A673 (cell line): Measurements from ENCODE around the gene SHC4. TPM values are rescaled to one million over a fixed set of nuclear protein-coding genes. Genes with fewer than 3 reads are reported as not detected.

Experiments
- BruUV-seq: library from RNA; stranded (reverse); fragments of 400-500 nt; replicated peaks from 2 replicates; lab custom pipeline; 2021; lab: Mats Ljungman, UMichigan
- CTCF ChIA-PET: fragments of 300-600 bp; sonication (Branson Sonifier 250); formaldehyde crosslinking; loops from one replicate; lab custom pipeline; 2022; ENCODE audit warnings: antibody characterized with exemption; lab: Charles Lee
- POLR2A ChIA-PET: fragments of 300-600 bp; sonication (Branson Sonifier 250); formaldehyde crosslinking; loops from one replicate; lab custom pipeline; 2022; ENCODE audit warnings: antibody characterized with exemption; ENCODE audit not compliant: low non-redundant PET; lab: Charles Lee
- DNase-seq: peaks from one replicate; pipeline ENCODE4 v3.0.0-alpha.2; 2015; ENCODE audit warnings: low spot score
- H3K27ac ChIP-seq: fragments of 200-600 bp; sonication (generic); 2 replicates; pipeline ENCODE4 v1.5.1; 2016; ENCODE audit warnings: mixed run types, low read depth, mild to moderate bottlenecking, mixed read lengths, antibody characterized with exemption, low read length; ENCODE audit not compliant: poor library complexity, severe bottlenecking
- H3K27me3 ChIP-seq: fragments of 200-600 bp; sonication (generic); replicated peaks from 2 replicates; pipeline ENCODE4 v1.6.1; 2017; ENCODE audit warnings: mixed run types, low read depth, mild to moderate bottlenecking, mixed read lengths, antibody characterized with exemption, low read length; ENCODE audit not compliant: insufficient read depth, poor library complexity
- H3K36me3 ChIP-seq: fragments of 200-600 bp; sonication (generic); 2 replicates; pipeline ENCODE4 v1.6.1; 2016; ENCODE audit warnings: mixed run types, mild to moderate bottlenecking, mixed read lengths, antibody characterized with exemption, low read length; ENCODE audit not compliant: insufficient read depth, poor library complexity, severe bottlenecking
- H3K4me1 ChIP-seq: fragments of 200-600 bp; sonication (generic); 2 replicates; pipeline ENCODE4 v1.6.1; 2017; ENCODE audit warnings: mixed run types, mild to moderate bottlenecking, mixed read lengths, antibody characterized with exemption, low read length; ENCODE audit not compliant: insufficient read depth, poor library complexity, severe bottlenecking
- H3K4me3 ChIP-seq: fragments of 200-600 bp; sonication (generic); 2 replicates; pipeline ENCODE4 v1.5.1; 2016; ENCODE audit warnings: low read depth, mixed run types, mild to moderate bottlenecking, mixed read lengths, low read length; ENCODE audit not compliant: poor library complexity, severe bottlenecking
- H3K9me3 ChIP-seq: fragments of 200-600 bp; sonication (generic); 2 replicates; pipeline ENCODE4 v1.6.1; 2016; ENCODE audit warnings: mixed run types, low read depth, mild to moderate bottlenecking, mixed read lengths, antibody characterized with exemption, low read length; ENCODE audit not compliant: poor library complexity, severe bottlenecking
- CTCF ChIP-seq: fragments of 300-800, 200-600 bp; sonication (generic); conservative IDR thresholded peaks from 2 replicates; pipeline ENCODE4 v1.5.1; 2017; ENCODE audit warnings: low read depth, mild to moderate bottlenecking, antibody characterized with exemption, low read length, moderate library complexity, mixed read lengths
- EZH2 ChIP-seq: fragments of 200-600 bp; sonication (generic); IDR thresholded peaks from 2 replicates; pipeline ENCODE4 v1.6.1; 2017; ENCODE audit warnings: borderline replicate concordance, low read depth, mild to moderate bottlenecking, mixed read lengths, antibody characterized with exemption, low read length; ENCODE audit not compliant: poor library complexity, severe bottlenecking
- intact Hi-C: fragments of 100-400 bp; cut with micrococcal nuclease; formaldehyde crosslinking; loops from one replicate; pipeline ENCODE4 v1.10.0; 2022; ENCODE audit not compliant: unreplicated experiment
- total RNA-seq: library from RNA; stranded (reverse); gene quantifications from 2 replicates; pipeline ENCODE4 v1.2.3, GENCODE V29; 2021

The SHC4 gene
- total RNA-seq, 1 experiment from 2014 or later: 0.73 TPM

GRCh38 chr15:48875241-48875960, 88.3 kb downstream of the SHC4 start:
- Histone ChIP-seq H3K27ac (no peak overlapping the region), H3K27me3 (no peaks in the 10 kb centered on the region), H3K9me3 (no peaks in the 10 kb centered on the region), H3K4me1 (peaks cover 9% of the 10 kb centered on the region), H3K36me3 (peaks cover 5% of the 10 kb centered on the region), H3K4me3 (no peak overlapping the region)
- DNase-seq: no peak
- intact Hi-C loops: no loop called here
- POLR2A ChIA-PET: interaction anchor here (0.5 kb wide), 1 partner anchor 183 kb away, joined by 4 read pairs; no protein-coding TSS in a partner anchor
- CTCF ChIA-PET: no interaction called here
- no TSS peak for BruUV-seq
- TF ChIP-seq EZH2 (no peak), CTCF (no peak)

DNA sequence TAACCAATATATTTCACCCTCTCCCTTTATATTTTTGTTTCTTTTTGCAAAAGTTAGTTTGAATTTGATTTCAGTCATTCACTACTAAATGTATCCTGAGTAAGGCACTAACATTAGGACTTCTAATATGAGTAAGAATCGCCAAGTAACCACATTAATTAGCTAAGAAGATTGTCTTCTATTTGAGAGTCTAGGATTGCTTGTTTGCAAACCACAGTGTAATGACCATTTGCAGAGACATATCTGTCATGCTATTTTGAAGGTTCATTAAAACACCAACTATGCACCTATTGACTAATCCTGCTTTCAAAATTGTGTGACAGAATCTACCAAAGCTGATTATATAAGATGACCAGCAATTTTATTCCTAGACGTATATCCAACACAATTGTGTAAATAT, 91.1 kb downstream of the SHC4 start:
- CTCF ChIA-PET: no interaction called here
- Histone ChIP-seq H3K4me3 (no peak overlapping the region), H3K4me1 (peaks cover 20% of the 10 kb centered on the region), H3K27ac (no peak overlapping the region), H3K27me3 (no peaks in the 10 kb centered on the region), H3K9me3 (no peaks in the 10 kb centered on the region), H3K36me3 (no peaks in the 10 kb centered on the region)
- no TSS peak for BruUV-seq
- intact Hi-C loops: no loop called here
- DNase-seq: no peak
- TF ChIP-seq CTCF: no peak
- TF ChIP-seq EZH2: no peak
- POLR2A ChIA-PET: no interaction called here

DNA sequence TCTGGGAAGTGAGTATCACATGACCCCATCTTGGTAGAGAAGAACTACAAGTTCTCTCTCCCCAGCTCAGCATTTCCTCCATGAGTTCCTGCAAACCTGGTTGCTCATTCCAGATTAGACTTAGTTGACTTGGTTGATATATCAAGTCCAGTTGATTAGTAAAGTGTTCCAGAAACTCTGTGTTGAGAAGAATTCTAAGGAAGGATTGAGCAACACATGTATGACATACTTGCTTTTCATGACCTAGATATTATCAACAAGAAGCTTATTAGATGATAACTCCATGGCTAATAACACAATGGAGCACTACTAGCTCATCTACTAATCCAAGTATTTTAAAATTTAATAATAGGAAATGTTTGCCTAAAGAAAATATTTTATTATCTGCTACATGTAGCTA, 92.2 kb downstream of the SHC4 start:
- TF ChIP-seq CTCF (no peak), EZH2 (no peak)
- ChIA-PET CTCF (no interaction called here), POLR2A (no interaction called here)
- peaks cover 26% of the 10 kb centered on the region for H3K4me1 ChIP-seq
- intact Hi-C loops: no loop called here
- H3K9me3 ChIP-seq: no peaks in the 10 kb centered on the region
- H3K27me3 ChIP-seq: no peaks in the 10 kb centered on the region
- no peaks in the 10 kb centered on the region for H3K36me3 ChIP-seq
- no peak overlapping the region for H3K27ac ChIP-seq
- H3K4me3 ChIP-seq: no peak overlapping the region
- no peak for DNase-seq
- BruUV-seq: no TSS peak
